Effector memory CD4-positive, alpha-beta T cell (primary cell): ENCODE results near the gene SERPINB12.

ENCODE experiments used
- DNase-seq, 3 donors: peaks; one replicate each; pipeline ENCODE4 v3.0.0-alpha.2; 2020
- H3K27ac ChIP-seq: 2 replicates; pipeline ENCODE4 v1.7.0; 2013; ENCODE audit warnings: mild to moderate bottlenecking, low read length, moderate library complexity; ENCODE audit not compliant: insufficient read depth, poor library complexity, severe bottlenecking
- H3K27me3 ChIP-seq: replicated peaks from 2 replicates; pipeline ENCODE4 v1.7.0; 2013; ENCODE audit warnings: mild to moderate bottlenecking, low read length; ENCODE audit not compliant: insufficient read depth, control insufficient read depth, poor library complexity, severe bottlenecking
- H3K36me3 ChIP-seq: 2 replicates; pipeline ENCODE4 v1.7.0; 2013; ENCODE audit warnings: mild to moderate bottlenecking, low read length, moderate library complexity; ENCODE audit not compliant: control insufficient read depth, insufficient read depth
- H3K4me1 ChIP-seq: 2 replicates; pipeline ENCODE4 v1.7.0; 2013; ENCODE audit warnings: low read length, mild to moderate bottlenecking; ENCODE audit not compliant: control insufficient read depth, insufficient read depth, poor library complexity, severe bottlenecking
- H3K4me3 ChIP-seq: 2 replicates; pipeline ENCODE4 v1.7.0; 2013; ENCODE audit warnings: low read length, low read depth, mild to moderate bottlenecking; ENCODE audit not compliant: insufficient read depth, poor library complexity, severe bottlenecking
- H3K9me3 ChIP-seq: 2 replicates; pipeline ENCODE4 v1.7.0; 2013; ENCODE audit warnings: mild to moderate bottlenecking, low read length, moderate library complexity; ENCODE audit not compliant: control insufficient read depth

Gene SERPINB12

GRCh38 chr18:63545000-63545399 lies 2.8 kb downstream of the SERPINB12 start:
- no peaks in the 10 kb centered on the region for H3K36me3 ChIP-seq
- no peaks in the 10 kb centered on the region for H3K27me3 ChIP-seq
- no peak overlapping the region for H3K27ac ChIP-seq
- H3K4me3 ChIP-seq, result no peak overlapping the region
- no peaks in the 10 kb centered on the region for H3K4me1 ChIP-seq
- no peaks in the 10 kb centered on the region for H3K9me3 ChIP-seq
- no peak for DNase-seq

GRCh38 chr18:63550068-63550467 lies 7.9 kb downstream of the SERPINB12 start:
- no peak overlapping the region for H3K4me3 ChIP-seq
- no peak for DNase-seq
- H3K9me3 ChIP-seq, result no peaks in the 10 kb centered on the region
- H3K27me3 ChIP-seq, result peaks cover 4% of the 10 kb centered on the region
- H3K27ac ChIP-seq, result no peak overlapping the region
- H3K36me3 ChIP-seq, result no peaks in the 10 kb centered on the region
- H3K4me1 ChIP-seq, result no peaks in the 10 kb centered on the region

GRCh38 chr18:63551769-63552168 lies 9.6 kb downstream of the SERPINB12 start:
- Histone ChIP-seq H3K4me1 (no peaks in the 10 kb centered on the region), H3K27me3 (peaks cover 4% of the 10 kb centered on the region), H3K9me3 (no peaks in the 10 kb centered on the region), H3K4me3 (no peak overlapping the region), H3K27ac (no peak overlapping the region), H3K36me3 (no peaks in the 10 kb centered on the region)
- no peak for DNase-seq

GRCh38 chr18:63552581-63552980 lies 10.4 kb downstream of the SERPINB12 start:
- Histone ChIP-seq H3K9me3 (no peaks in the 10 kb centered on the region), H3K27ac (no peak overlapping the region), H3K27me3 (peaks cover 4% of the 10 kb centered on the region), H3K36me3 (no peaks in the 10 kb centered on the region), H3K4me3 (no peak overlapping the region), H3K4me1 (no peaks in the 10 kb centered on the region)
- no peak for DNase-seq

- no peaks in the 10 kb centered on the region for H3K4me1 ChIP-seq
- H3K36me3 ChIP-seq, result no peaks in the 10 kb centered on the region
- no peaks in the 10 kb centered on the region for H3K9me3 ChIP-seq
- peaks cover 4% of the 10 kb centered on the region for H3K27me3 ChIP-seq
- no peak for DNase-seq
- H3K27ac ChIP-seq, result no peak overlapping the region
- no peak overlapping the region for H3K4me3 ChIP-seq
These were observed 10.9 kb downstream of the SERPINB12 start for GRCh38 chr18:63553081-63553480.

- no peaks in the 10 kb centered on the region for H3K4me1 ChIP-seq
- H3K27me3 ChIP-seq, result no peaks in the 10 kb centered on the region
- H3K9me3 ChIP-seq, result no peaks in the 10 kb centered on the region
- DNase-seq, result no peak
- no peaks in the 10 kb centered on the region for H3K36me3 ChIP-seq
- H3K27ac ChIP-seq, result no peak overlapping the region
- no peak overlapping the region for H3K4me3 ChIP-seq
These were observed 17.7 kb downstream of the SERPINB12 start for GRCh38 chr18:63559567-63560491.

- Histone ChIP-seq H3K9me3 (no peaks in the 10 kb centered on the region), H3K4me3 (no peak overlapping the region), H3K4me1 (no peaks in the 10 kb centered on the region), H3K27me3 (no peaks in the 10 kb centered on the region), H3K36me3 (no peaks in the 10 kb centered on the region), H3K27ac (no peak overlapping the region)
- DNase-seq, result no peak
These were observed 20.1 kb downstream of the SERPINB12 start for GRCh38 chr18:63562284-63562683.

GRCh38 chr18:63564021-63564420 lies 21.9 kb downstream of the SERPINB12 start:
- DNase-seq, result no peak
- H3K36me3 ChIP-seq, result no peaks in the 10 kb centered on the region
- H3K27ac ChIP-seq, result no peak overlapping the region
- no peak overlapping the region for H3K4me3 ChIP-seq
- no peaks in the 10 kb centered on the region for H3K9me3 ChIP-seq
- no peaks in the 10 kb centered on the region for H3K27me3 ChIP-seq
- no peaks in the 10 kb centered on the region for H3K4me1 ChIP-seq

- Histone ChIP-seq H3K27me3 (no peaks in the 10 kb centered on the region), H3K4me3 (no peak overlapping the region), H3K4me1 (no peaks in the 10 kb centered on the region), H3K9me3 (no peaks in the 10 kb centered on the region), H3K36me3 (no peaks in the 10 kb centered on the region), H3K27ac (no peak overlapping the region)
- no peak for DNase-seq
These were observed 22.4 kb downstream of the SERPINB12 start for GRCh38 chr18:63564561-63564960.

GRCh38 chr18:63567276-63567675 lies 25.1 kb downstream of the SERPINB12 start:
- Histone ChIP-seq H3K9me3 (no peaks in the 10 kb centered on the region), H3K27ac (no peak overlapping the region), H3K27me3 (no peaks in the 10 kb centered on the region), H3K36me3 (no peaks in the 10 kb centered on the region), H3K4me1 (no peaks in the 10 kb centered on the region), H3K4me3 (no peak overlapping the region)
- no peak for DNase-seq
